HG03108 (cell line): ENCODE data around the gene MAPK6.

Experiments
- ATAC-seq: cut with Tn5 transposase; IDR thresholded peaks from one replicate; pipeline ENCODE4 v1.9.1; 2021; ENCODE audit warnings: moderate library complexity; ENCODE audit not compliant: unreplicated experiment

MAPK6 gene

DNA sequence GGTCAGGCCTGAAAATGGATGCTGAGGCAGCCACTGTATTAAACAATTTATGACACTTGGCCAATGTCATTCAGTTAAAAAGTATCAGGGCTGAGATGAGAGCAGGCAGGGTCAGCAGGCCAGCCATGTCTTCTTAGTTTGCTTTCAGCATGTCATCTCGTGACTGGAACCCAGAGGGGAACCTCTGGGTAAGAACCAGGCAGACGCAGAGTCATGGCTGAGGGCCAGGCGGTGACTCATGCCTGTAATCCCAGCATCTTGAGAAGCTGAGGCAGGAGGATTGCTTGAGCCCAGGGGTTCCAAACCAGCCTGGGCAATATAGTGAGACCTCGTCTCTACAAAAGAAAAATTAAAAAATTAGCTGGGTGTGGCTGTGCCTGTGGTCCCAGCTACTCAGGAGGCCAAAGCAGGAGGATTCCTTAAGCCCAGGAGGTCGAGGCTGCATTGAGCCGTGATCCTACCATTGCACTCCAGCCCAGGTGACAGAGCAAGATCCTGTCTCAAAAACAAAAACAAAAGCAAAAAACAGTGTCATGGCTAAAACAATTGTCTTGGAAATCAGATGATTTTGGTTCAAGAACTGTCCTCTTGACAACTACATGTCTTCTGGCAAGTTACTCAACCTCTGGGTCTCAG is 81.9 kb downstream of the MAPK6 start:
- ATAC-seq = no peak

GRCh38 chr15:52101542-52102323 is 82.7 kb downstream of the MAPK6 start:
- ATAC-seq = peak; percentile 27

DNA sequence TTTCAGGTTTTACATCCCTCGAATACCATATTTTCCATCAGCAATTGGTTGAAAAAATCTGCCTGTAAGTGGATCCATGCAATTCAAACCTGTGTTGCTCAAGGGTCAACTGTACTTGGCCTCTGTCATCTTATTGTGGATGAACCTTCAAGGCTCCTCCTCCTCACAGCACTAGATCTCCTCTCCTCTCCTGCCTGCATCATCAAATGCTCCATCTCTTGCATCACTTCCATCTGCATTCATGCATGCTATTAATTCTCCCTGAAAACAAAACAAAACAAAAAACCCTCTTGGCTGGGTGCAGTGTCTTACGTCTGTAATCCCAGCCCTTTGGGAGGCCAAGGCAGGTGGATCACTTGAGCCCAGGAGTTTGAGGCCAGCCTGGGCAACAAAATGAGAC is 83.4 kb downstream of the MAPK6 start:
- ATAC-seq = no peak

DNA sequence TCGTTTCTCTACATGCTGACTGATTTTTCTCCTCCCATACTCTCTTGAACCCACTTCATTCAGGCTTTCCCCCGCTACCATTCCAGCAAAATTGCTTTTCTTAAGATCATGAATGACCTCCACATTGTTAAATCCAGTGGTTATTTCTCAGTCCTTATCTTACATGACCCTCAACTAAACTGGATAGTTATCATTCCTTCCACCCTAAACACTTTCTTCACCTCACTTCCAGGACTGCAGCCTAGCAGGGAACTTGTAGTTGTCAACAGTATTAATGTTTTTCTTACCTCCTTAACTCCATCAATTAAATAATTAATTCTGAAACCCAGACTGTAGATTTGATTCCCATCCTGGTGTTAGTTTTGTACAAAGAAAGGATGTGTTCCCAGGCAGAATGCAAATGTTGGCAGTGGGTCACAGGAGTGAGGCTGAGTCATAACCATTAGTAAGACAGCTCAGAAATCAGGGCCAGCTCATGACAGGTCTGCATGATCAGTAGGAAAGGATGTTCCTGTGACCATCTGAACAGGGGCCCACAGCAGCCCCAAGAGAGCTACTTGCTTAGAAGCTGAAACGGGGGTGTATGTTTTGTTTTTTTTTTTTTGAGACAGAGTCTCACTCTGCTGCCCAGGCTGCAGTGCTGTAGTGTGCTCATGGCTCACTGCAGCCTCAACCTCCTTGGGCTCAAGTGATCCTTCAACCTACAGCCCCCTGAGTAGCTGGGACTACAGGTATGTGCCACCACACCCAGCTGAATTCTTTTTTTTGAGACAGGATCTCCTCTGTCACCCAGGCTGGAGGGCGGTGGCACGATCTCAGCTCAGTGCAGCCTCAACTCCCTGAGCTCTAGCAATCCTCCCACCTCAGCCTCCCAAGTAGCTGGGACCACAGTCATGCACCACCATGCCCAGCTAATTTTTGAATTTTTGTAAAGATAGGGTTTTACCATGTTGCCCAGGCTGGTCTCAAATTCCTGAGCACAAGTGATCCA is 84.5 kb downstream of the MAPK6 start:
- ATAC-seq = peak; percentile 65

DNA sequence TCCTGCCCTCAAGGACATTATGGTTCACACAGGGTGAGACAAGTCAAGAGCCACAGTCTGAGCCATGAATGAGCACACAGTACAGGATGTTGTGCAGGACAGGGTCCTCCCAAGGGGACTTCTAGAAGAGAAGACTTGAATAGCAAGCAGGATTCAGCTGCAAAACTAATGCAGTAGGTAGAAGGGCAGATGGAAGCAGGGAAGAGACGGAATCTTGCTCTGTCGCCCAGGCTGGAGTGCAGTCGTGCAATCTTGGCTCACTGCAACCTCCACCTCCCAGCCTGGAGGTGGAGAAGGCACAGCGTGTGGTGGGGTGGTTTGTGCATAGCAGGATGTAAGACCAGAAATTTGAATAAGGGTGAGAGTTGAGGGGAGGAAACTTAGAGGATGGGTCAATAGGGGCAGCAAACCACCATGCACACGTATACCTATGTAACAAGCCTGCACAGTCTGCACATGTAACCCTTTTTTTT is 85.5 kb downstream of the MAPK6 start:
- peak; percentile 34 for ATAC-seq

GRCh38 chr15:52105846-52106245 is 86.8 kb downstream of the MAPK6 start:
- no peak for ATAC-seq

DNA sequence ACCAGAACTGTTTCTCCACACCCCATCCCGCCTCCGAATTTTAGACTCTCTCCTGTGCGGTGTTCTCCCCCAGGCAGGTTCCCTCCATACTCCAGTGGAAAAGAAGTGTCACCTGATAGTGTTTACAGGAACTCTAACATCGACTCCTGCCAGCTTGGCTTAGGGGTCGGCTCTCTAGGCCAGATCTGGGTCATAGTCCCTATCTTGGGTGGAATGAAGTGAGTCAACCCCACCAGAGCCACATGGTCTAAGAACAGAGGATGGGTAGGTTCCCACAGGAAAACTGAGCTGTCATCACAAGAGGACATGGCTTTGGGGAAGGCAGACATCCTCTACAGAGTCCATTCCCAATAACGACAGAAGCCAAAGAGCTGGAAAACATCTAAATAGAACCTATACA is 87.6 kb downstream of the MAPK6 start:
- ATAC-seq = no peak

DNA sequence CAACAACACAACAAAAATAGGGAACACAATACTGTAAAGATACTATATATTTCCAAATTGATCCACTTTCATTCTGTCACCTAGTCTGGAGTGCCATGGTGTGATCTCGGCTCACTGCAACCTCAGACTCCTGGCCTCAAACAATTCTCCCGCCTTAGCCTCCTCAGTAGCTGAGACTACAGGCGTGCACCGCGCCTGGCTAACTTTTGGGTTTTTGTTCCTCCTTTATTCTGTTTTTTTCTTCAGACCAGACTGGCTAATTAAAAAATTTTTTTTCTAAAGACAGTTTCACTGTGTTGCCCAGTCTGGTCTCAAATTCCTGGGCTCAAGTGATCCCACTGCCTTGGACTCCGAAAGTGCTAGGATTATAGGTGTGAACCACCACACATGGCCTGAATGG is 88.2 kb downstream of the MAPK6 start:
- no peak for ATAC-seq

GRCh38 chr15:52109559-52110451 is 90.8 kb downstream of the MAPK6 start:
- ATAC-seq = peak; percentile 55

GRCh38 chr15:52111517-52112202 is 92.6 kb downstream of the MAPK6 start:
- ATAC-seq = no peak

DNA sequence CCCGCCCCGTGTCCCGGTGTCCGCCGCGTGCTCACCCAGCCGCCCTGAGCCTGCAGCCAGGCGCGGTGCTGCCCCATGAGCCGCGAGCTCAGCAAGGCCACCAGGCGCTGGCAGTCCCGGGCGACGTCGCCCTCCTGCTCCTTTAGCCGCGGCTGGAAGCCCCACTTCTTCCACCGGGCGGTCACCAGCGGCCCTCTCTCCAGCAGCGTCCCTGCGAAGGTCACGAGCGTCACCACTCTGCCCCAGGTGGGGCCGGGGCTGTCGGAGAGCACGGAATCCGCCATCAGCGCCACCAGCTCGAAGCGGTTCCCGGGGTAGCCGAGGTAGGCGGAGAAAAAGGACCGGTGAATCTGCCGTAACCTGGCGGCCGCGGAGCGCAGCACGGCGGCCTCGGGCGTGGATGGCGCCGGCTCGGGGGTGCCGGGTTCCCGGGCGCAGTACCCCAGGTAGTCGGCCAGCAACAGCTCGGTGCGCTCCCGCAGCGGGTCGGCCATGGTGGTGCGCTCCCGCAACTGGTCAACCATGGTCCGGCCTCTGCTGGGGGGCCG is 93.3 kb downstream of the MAPK6 start:
- ATAC-seq = no peak

- ATAC-seq = no peak
Measured at GRCh38 chr15:52113235-52113634, 94.2 kb downstream of the MAPK6 start.

DNA sequence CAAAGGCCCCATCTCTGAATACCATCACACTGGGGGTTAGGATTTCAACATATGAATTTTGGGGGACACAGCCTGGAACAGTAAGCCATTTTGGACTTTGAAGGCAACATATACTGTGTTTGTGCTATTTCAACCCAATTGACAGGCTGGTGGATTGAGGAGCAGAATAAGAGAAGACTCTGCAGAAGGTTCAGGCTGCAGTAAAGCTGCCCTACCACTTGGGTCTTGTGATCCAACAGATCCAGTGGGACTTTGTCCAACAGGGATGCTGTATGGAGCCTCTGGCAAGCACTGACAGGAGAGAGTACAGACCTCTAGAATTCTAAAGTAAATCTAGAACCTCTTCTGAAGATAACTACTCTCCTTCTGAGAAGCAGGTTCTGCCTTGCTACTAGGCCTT is 94.7 kb downstream of the MAPK6 start:
- ATAC-seq = no peak

DNA sequence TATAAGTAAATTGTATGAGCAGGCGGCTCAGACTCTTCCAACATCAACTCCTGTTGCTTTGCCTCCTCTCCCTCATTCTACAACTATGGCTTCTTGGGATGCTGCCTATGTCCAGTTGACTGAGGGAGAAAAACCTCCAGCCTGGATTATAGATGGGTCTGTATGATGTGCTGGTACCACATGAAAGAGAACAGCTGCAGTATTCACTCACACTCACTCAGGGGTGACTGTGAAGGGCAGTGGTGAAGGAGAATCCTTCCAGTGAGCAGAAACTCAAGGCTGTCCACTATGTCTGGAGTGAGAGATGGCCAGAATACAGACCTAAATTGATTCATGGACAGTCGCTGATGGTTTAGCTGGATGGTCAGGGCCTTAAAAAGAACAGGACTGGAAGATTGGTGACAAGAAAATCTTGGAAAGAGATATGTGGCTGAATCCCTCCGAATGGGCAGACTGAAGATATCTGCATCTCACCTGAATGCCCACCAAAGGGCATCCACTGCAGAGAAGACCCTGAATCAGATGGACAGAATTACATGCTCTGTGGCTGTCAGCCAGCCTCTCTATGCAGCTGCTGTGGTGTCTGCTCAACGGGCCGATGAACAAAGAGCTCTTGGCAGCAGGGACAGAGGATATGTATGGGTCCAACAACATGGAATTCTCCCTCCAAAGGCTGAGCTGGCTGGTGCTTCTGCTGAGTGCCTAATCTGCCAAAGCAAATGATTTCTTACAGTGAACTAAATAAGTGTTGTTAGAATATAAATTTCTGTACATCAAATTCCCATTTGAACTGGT is 95.4 kb downstream of the MAPK6 start:
- no peak for ATAC-seq

DNA sequence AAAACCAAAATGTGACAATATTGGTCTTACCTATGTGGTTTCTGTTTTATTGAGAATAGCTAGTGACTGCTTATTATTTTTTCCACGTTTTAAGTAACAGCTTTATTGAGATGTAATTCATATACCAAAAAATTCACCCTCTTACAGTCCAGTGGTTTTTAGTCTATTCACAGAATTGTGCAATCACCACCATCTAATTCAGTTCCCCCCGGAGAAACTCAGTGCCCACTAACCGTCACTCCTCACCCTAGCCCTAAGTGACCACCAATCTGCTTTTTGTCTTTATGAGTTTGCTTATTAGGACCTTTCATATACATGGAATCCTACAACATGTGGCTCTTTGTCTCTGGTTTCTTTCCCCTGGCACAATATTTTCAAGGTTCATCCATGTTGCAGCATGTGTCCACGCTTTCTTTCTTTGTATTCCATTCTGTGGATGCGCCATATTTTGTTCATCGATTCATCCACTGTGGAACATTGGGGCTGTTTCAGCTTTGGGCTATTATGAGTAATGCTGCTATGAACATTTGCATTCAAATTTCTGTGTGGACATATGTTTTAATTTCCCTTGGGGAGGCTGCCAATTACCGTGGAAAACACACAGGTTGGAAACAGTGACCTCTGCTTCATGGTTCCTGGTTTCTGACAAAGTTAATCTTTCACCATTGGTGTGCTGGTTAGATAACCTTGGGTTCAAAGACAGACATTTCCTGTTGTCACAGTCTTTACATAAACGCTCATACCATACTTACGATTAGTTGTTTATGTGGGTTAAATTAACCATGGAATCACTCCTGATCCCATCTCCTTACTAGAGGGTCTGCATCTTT is 96.8 kb downstream of the MAPK6 start:
- ATAC-seq = no peak
